Measurements from ENCODE around the gene AKT2. TPM values are rescaled to one million over a fixed set of nuclear protein-coding genes. Genes with fewer than 3 reads are reported as not detected.
A peak's percentile ranks its signal among the peaks of the same experiment; 100 is the strongest.

The AKT2 gene
- total RNA-seq, 1 donor from 2014 or later = 163 TPM

- Mint-ChIP-seq H3K4me1 (no peaks in the 10 kb centered on the region), H3K27me3 (no peaks in the 10 kb centered on the region), H3K27ac (no peak overlapping the region), H3K4me3 (no peak overlapping the region), H3K36me3 (ENCODE audit: low read depth) (peaks cover 7% of the 10 kb centered on the region), H3K9me3 (no peaks in the 10 kb centered on the region)
- intact Hi-C loops (cut with micrococcal nuclease) = no loop called here
- DNase-seq = no peak
Measured at GRCh38 chr19:40313229-40313983, 28.3 kb upstream of the AKT2 start.

GRCh38 chr19:40312533-40312932, 27.4 kb upstream of the AKT2 start:
- Mint-ChIP-seq H3K4me3 (no peak overlapping the region), H3K27me3 (no peaks in the 10 kb centered on the region), H3K36me3 (ENCODE audit: low read depth) (peaks cover 5% of the 10 kb centered on the region), H3K9me3 (no peaks in the 10 kb centered on the region), H3K27ac (no peak overlapping the region), H3K4me1 (no peaks in the 10 kb centered on the region)
- intact Hi-C loops (cut with micrococcal nuclease) = no loop called here
- no peak for DNase-seq

DNA sequence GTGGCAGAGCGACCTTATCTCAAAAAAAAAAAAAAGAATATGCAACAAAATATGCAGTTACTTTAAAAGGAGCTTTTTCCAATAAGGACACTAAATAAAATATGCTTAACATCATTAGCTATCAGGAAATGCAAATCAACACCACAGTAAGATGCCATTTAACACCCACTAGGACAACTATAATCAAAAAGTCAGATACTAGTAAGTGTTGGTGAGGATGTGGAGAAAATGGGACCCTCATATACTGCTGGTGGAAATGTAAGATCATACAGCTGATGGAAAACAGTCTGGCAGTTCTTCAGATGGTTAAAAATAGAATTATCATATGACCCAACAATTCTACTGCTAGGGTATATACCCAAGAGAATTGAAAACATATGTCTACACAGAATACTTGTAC, 24.5 kb upstream of the AKT2 start:
- H3K27ac Mint-ChIP-seq = no peak overlapping the region

GRCh38 chr19:40305403-40305802, 20.3 kb upstream of the AKT2 start:
- H3K9me3 Mint-ChIP-seq = no peaks in the 10 kb centered on the region
- intact Hi-C loops (cut with micrococcal nuclease) = loop anchor here (1.0 to 10.0 kb wide), 3 partner anchors 219 to 329 kb away; no protein-coding TSS in a partner anchor

More for the DNA sequence above, 24.5 kb upstream of the AKT2 start:
- no peaks in the 10 kb centered on the region for H3K9me3 Mint-ChIP-seq
- no peak overlapping the region for H3K4me3 Mint-ChIP-seq
- no peak for DNase-seq
- H3K27me3 Mint-ChIP-seq = peaks cover 1% of the 10 kb centered on the region
- H3K36me3 Mint-ChIP-seq (ENCODE audit: low read depth) = no peaks in the 10 kb centered on the region
- intact Hi-C loops (cut with micrococcal nuclease) = loop anchor here (10.0 kb wide), 2 partner anchors 215 to 285 kb away; no protein-coding TSS in a partner anchor
- H3K4me1 Mint-ChIP-seq = peaks cover 3% of the 10 kb centered on the region

DNA sequence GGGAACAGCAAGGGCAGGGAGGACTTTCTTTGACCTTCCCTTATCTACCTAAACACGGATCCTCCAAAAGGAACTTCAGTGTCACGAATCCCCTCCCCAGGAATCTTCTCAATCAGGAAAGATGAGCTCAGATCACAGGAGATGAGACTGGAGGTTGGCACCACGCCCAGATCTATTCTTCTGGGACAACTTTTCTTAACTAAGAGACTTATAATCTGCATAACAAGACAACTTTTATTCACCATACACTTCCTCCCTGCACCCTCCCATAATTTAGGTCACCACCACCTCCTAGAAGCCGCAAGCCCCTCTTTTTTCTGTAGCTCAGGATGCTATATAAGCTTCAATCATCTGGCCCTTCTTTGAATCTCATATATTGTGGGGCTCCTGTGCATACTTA, 19.2 kb upstream of the AKT2 start:
- Mint-ChIP-seq H3K27ac (no peak overlapping the region), H3K4me3 (no peak overlapping the region), H3K9me3 (no peaks in the 10 kb centered on the region), H3K27me3 (peaks cover 1% of the 10 kb centered on the region), H3K4me1 (peaks cover 3% of the 10 kb centered on the region), H3K36me3 (ENCODE audit: low read depth) (no peaks in the 10 kb centered on the region)
- no peak for DNase-seq
- intact Hi-C loops (cut with micrococcal nuclease) = loop anchor here (10.0 kb wide), 2 partner anchors 220 to 290 kb away; no protein-coding TSS in a partner anchor

More at GRCh38 chr19:40305403-40305802, 20.3 kb upstream of the AKT2 start:
- Mint-ChIP-seq H3K4me1 (peaks cover 3% of the 10 kb centered on the region), H3K27ac (no peak overlapping the region), H3K4me3 (no peak overlapping the region), H3K36me3 (ENCODE audit: low read depth) (no peaks in the 10 kb centered on the region), H3K27me3 (peaks cover 1% of the 10 kb centered on the region)
- DNase-seq = peak; percentile 92

DNA sequence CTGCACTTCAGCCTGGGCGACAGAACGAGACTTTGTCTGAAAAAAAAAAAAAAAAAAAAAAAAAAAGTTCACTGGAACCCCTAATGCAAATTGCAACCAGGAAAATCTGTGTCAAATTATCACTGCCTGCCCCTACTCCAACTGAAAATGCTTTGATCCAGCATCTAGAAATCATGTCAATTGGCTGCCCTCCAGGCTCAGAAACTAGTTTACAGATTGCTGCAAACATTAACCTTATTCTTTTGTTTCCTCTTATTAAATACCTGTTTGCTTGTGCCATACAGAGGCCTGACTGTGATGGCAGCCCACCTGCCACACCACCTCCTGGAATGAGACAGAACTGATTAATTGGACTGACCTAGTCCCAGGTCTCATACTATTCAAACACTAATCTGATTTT, 18.6 kb upstream of the AKT2 start:
- no peak for DNase-seq
- H3K27ac Mint-ChIP-seq = no peak overlapping the region
- no peaks in the 10 kb centered on the region for H3K36me3 Mint-ChIP-seq (ENCODE audit: low read depth)
- intact Hi-C loops (cut with micrococcal nuclease) = loop anchor here (10.0 kb wide), 2 partner anchors 221 to 291 kb away; no protein-coding TSS in a partner anchor
- H3K4me1 Mint-ChIP-seq = peaks cover 3% of the 10 kb centered on the region
- H3K27me3 Mint-ChIP-seq = peaks cover 1% of the 10 kb centered on the region
- no peaks in the 10 kb centered on the region for H3K9me3 Mint-ChIP-seq
- no peak overlapping the region for H3K4me3 Mint-ChIP-seq

GRCh38 chr19:40302224-40303011, 17.3 kb upstream of the AKT2 start:
- Mint-ChIP-seq H3K9me3 (no peaks in the 10 kb centered on the region), H3K4me1 (peaks cover 3% of the 10 kb centered on the region), H3K4me3 (no peak overlapping the region), H3K27ac (no peak overlapping the region), H3K36me3 (ENCODE audit: low read depth) (no peaks in the 10 kb centered on the region), H3K27me3 (peaks cover 1% of the 10 kb centered on the region)
- DNase-seq = no peak
- intact Hi-C loops (cut with micrococcal nuclease) = loop anchor here (10.0 kb wide), 2 partner anchors 222 to 292 kb away; no protein-coding TSS in a partner anchor

DNA sequence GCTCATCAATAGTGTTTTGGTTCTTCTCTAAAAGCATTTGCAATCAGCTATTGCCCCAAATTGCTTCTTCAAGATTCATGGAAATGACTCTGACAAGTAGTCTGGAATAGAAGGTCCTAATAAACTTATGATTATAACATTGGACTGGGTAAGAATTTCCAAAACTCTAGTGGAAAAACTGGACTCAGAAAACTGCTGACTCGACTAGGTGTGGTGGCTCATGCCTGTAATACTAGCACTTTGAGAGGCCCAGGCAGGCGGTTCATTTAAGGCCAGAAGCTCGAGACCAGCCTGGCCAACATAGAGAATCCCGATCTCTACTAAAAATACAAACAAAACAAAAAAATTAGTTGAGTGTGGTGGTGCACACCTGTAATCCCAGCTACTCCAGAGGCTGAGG, 15.5 kb upstream of the AKT2 start:
- intact Hi-C loops (cut with micrococcal nuclease) = loop anchor here (10.0 kb wide), 2 partner anchors 224 to 294 kb away; no protein-coding TSS in a partner anchor
- Mint-ChIP-seq H3K9me3 (no peaks in the 10 kb centered on the region), H3K27me3 (peaks cover 1% of the 10 kb centered on the region)

DNA sequence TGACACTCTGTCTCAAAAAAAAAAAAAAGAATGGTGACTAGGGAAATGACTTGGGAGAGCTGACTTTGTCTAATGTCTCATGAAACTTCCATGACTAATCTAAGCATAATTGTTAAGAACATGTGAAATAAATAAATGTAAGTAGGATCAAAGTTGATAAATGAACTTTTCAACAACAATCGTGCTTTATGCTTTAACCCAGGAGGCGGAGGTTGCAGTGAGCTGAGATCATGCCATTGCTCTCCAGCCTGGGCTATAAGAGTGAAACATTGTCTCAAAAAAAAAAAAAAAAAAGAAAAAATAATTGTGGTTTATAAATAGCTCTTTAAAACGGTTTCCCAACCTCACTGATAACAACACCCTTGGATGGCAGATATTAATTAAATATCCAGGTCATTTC, 12.9 kb upstream of the AKT2 start:
- no peaks in the 10 kb centered on the region for H3K9me3 Mint-ChIP-seq
- H3K27me3 Mint-ChIP-seq = no peaks in the 10 kb centered on the region
- no peak overlapping the region for H3K4me3 Mint-ChIP-seq
- no peak overlapping the region for H3K27ac Mint-ChIP-seq
- intact Hi-C loops (cut with micrococcal nuclease) = no loop called here
- no peak for DNase-seq
- H3K36me3 Mint-ChIP-seq (ENCODE audit: low read depth) = no peaks in the 10 kb centered on the region
- no peaks in the 10 kb centered on the region for H3K4me1 Mint-ChIP-seq

More for the DNA sequence above, 15.5 kb upstream of the AKT2 start:
- no peak for DNase-seq
- Mint-ChIP-seq H3K36me3 (ENCODE audit: low read depth) (no peaks in the 10 kb centered on the region), H3K27ac (no peak overlapping the region), H3K4me1 (peaks cover 3% of the 10 kb centered on the region), H3K4me3 (no peak overlapping the region)

- Mint-ChIP-seq H3K36me3 (ENCODE audit: low read depth) (no peaks in the 10 kb centered on the region), H3K4me1 (no peaks in the 10 kb centered on the region), H3K27me3 (no peaks in the 10 kb centered on the region), H3K4me3 (no peak overlapping the region), H3K27ac (no peak overlapping the region), H3K9me3 (no peaks in the 10 kb centered on the region)
- no peak for DNase-seq
- intact Hi-C loops (cut with micrococcal nuclease) = no loop called here
Measured at GRCh38 chr19:40294560-40294959, 9.4 kb upstream of the AKT2 start.

DNA sequence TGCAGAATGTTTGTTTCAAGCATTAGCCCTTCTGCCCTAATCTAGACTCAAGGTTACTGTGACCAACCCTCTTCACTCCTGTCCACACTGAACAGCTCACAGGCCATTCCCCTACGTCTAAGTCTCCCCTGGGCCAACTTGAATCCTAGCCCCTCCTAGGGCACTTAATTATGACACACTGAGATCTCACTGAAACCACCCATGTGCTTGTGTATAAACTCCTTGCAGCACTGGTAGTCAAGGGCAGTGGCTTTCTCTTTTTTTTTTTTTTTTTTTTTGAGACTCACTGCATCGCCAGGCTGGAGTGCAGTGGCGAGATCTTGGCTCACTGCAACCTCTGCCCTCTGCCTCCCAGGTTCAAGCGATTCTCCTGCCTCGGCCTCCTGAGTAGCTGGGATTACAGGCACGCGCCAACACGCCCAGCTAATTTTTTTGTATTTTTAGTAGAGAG, 1.9 kb upstream of the AKT2 start:
- intact Hi-C loops (cut with micrococcal nuclease) = loop anchor here (10.0 kb wide), 2 partner anchors 292 to 328 kb away; partner anchors contain the start of gene ZNF546
- H3K27ac Mint-ChIP-seq = peak overlapping the region; percentile 99
- H3K4me1 Mint-ChIP-seq = peaks cover 32% of the 10 kb centered on the region
- H3K9me3 Mint-ChIP-seq = no peaks in the 10 kb centered on the region
- H3K36me3 Mint-ChIP-seq (ENCODE audit: low read depth) = peaks cover 12% of the 10 kb centered on the region
- H3K4me3 Mint-ChIP-seq = peak overlapping the region; percentile 99
- peaks cover 2% of the 10 kb centered on the region for H3K27me3 Mint-ChIP-seq
- no peak for DNase-seq

DNA sequence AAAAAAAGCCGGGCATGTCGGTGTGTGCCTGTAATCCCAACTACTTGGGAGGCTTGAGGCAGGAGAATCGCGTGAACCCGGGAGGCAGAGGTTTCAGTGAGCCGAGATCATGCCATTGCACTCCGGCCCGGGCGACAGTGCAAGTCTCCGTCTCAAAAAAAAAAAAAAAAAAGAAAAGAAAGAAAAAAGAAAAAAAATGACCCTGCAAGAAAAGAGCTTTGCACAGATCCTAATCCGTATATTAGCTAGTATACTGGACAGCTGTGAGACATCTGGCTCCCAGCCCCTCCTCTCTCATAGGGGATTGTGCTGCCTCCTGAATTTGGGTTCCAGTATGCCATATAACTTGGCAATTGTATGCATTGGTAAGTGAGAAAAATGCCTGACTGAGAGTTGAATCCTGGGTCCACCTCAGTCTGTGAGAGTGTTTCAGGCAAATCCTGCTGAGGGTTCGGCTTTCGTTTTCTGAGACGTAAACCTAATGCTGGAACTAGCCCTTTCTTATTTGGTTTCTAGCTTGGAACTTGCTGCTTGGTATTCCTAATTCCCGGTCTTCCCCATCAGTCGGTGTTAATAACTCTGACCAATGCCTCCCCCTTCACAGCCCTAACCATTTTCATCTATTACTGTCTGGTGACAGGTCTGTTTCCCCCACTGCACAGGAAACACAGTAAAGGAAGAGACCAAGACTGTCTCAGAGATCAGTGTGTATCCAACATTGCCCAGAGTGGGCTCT, 1.3 kb upstream of the AKT2 start:
- peaks cover 2% of the 10 kb centered on the region for H3K27me3 Mint-ChIP-seq
- intact Hi-C loops (cut with micrococcal nuclease) = loop anchor here (10.0 kb wide), 2 partner anchors 292 to 328 kb away; partner anchors contain the start of gene ZNF546
- H3K27ac Mint-ChIP-seq = peak overlapping the region; percentile 99
- H3K36me3 Mint-ChIP-seq (ENCODE audit: low read depth) = peaks cover 14% of the 10 kb centered on the region
- DNase-seq = no peak
- H3K4me1 Mint-ChIP-seq = peaks cover 32% of the 10 kb centered on the region
- no peaks in the 10 kb centered on the region for H3K9me3 Mint-ChIP-seq
- peak overlapping the region; percentile 99 for H3K4me3 Mint-ChIP-seq

All from activated CD4-positive, alpha-beta T cell treated with anti-CD3 and anti-CD28 coated beads, Interleukin-2, amount 10 ng/mL, durations not matched to agents 24 days and 14 days (primary cell).